ENCODE results near the gene PPFIA1.

DNA sequence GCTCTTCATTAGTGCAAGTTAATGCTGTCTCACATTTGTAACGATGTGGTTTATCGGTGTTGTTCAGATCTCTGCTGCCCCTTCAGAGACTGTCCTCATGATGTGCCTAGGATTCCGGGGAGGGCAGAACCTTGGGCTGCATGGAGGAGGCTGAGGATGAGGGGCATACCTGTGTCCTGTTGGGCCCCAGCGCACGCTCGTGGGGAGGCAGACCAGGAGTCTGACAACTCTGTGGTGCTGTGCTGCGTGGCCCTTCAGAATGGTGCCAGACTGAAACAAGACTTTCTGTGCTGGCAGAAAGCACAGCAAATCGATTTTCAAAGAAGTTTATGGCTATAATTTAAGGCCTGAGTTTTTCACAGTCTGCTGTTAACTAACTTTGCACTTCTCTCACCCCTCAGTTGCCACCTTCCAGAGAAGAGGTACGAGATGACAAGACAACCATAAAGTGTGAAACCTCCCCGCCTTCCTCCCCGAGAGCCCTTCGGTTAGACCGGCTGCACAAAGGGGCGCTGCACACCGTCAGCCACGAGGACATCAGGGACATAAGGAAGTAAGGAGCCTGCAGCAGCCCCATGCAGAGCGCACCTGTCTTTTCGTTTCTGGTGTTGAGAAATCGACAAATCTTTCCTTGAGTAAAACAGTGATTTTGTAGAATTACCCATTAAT, 83.5 kb downstream of the PPFIA1 start:
- TF ChIP-seq, protein P1, sequence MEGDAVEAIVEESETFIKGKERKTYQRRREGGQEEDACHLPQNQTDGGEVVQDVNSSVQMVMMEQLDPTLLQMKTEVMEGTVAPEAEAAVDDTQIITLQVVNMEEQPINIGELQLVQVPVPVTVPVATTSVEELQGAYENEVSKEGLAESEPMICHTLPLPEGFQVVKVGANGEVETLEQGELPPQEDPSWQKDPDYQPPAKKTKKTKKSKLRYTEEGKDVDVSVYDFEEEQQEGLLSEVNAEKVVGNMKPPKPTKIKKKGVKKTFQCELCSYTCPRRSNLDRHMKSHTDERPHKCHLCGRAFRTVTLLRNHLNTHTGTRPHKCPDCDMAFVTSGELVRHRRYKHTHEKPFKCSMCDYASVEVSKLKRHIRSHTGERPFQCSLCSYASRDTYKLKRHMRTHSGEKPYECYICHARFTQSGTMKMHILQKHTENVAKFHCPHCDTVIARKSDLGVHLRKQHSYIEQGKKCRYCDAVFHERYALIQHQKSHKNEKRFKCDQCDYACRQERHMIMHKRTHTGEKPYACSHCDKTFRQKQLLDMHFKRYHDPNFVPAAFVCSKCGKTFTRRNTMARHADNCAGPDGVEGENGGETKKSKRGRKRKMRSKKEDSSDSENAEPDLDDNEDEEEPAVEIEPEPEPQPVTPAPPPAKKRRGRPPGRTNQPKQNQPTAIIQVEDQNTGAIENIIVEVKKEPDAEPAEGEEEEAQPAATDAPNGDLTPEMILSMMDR (conservative IDR thresholded peaks at IDR 0.05): no peak
- no peak for TF ChIP-seq ZFX (IDR thresholded peaks at IDR 0.05)

Measured in C4-2B (cell line).